ENCODE results near the gene GDE1.

GRCh38 chr16:19548144-19548543 lies 26.2 kb upstream of the GDE1 start:
- TF ChIP-seq POLR2A (IDR thresholded peaks at IDR 0.05; ENCODE audit: extremely low read depth, insufficient read length) (no peak), CTCF (IDR thresholded peaks at IDR 0.05; ENCODE audit: low read depth, low read length) (no peak), MAX (IDR thresholded peaks at IDR 0.05; ENCODE audit: low read depth, low read length) (no peak), MYC (IDR thresholded peaks at IDR 0.05; ENCODE audit: low read depth, low read length) (no peak)

Data from NB4 (cell line).